ENCODE data around the gene ARID5B.

Gene ARID5B

GRCh38 chr10:61896854-61897661, 4.4 kb upstream of the ARID5B start:
- DNase-seq (ENCODE audit: low spot score in 2 of 2) (peak; percentile 72 to 82), ATAC-seq (ENCODE audit: low read depth) (peak; percentile 59)
- peaks cover 19% of the 10 kb centered on the region for H3K4me1 Mint-ChIP-seq
- H3K9me3 Mint-ChIP-seq = no peaks in the 10 kb centered on the region
- H3K27ac Mint-ChIP-seq = peak overlapping the region; percentile 96
- H3K36me3 Mint-ChIP-seq = no peaks in the 10 kb centered on the region
- H3K27me3 Mint-ChIP-seq = no peaks in the 10 kb centered on the region
- peak overlapping the region; percentile 95 for H3K4me3 Mint-ChIP-seq

- H3K27ac Mint-ChIP-seq = peak overlapping the region; percentile 96
- DNase-seq (ENCODE audit: low spot score in 2 of 2) = peak in 1 of 2 donors; percentile 23
- ATAC-seq (ENCODE audit: low read depth) = peak; percentile 14
- H3K9me3 Mint-ChIP-seq = no peaks in the 10 kb centered on the region
- H3K4me1 Mint-ChIP-seq = peaks cover 19% of the 10 kb centered on the region
- H3K36me3 Mint-ChIP-seq = peaks cover 1% of the 10 kb centered on the region
- H3K27me3 Mint-ChIP-seq = no peaks in the 10 kb centered on the region
- H3K4me3 Mint-ChIP-seq = peak overlapping the region; percentile 95
Measured at GRCh38 chr10:61897671-61898434, 3.6 kb upstream of the ARID5B start.

- Mint-ChIP-seq H3K9me3 (no peaks in the 10 kb centered on the region), H3K27ac (peak overlapping the region; percentile 96), H3K4me1 (peaks cover 19% of the 10 kb centered on the region)
Measured at GRCh38 chr10:61898435-61898778, 3.1 kb upstream of the ARID5B start.

GRCh38 chr10:61899069-61899531, 2.4 kb upstream of the ARID5B start:
- peaks cover 1% of the 10 kb centered on the region for H3K36me3 Mint-ChIP-seq
- DNase-seq (ENCODE audit: low spot score in 2 of 2) (no peak), ATAC-seq (ENCODE audit: low read depth) (no peak)
- peak overlapping the region; percentile 96 for H3K27ac Mint-ChIP-seq
- no peaks in the 10 kb centered on the region for H3K27me3 Mint-ChIP-seq
- H3K4me3 Mint-ChIP-seq = peak overlapping the region; percentile 95
- H3K9me3 Mint-ChIP-seq = no peaks in the 10 kb centered on the region
- peaks cover 19% of the 10 kb centered on the region for H3K4me1 Mint-ChIP-seq

More at GRCh38 chr10:61898435-61898778, 3.1 kb upstream of the ARID5B start:
- no peaks in the 10 kb centered on the region for H3K27me3 Mint-ChIP-seq
- ATAC-seq (ENCODE audit: low read depth) (no peak), DNase-seq (ENCODE audit: low spot score in 2 of 2) (no peak)
- peaks cover 1% of the 10 kb centered on the region for H3K36me3 Mint-ChIP-seq
- H3K4me3 Mint-ChIP-seq = peak overlapping the region; percentile 95

- Mint-ChIP-seq H3K27ac (peak overlapping the region; percentile 96), H3K4me1 (peaks cover 23% of the 10 kb centered on the region), H3K4me3 (peak overlapping the region; percentile 95), H3K36me3 (peaks cover 1% of the 10 kb centered on the region), H3K9me3 (no peaks in the 10 kb centered on the region), H3K27me3 (no peaks in the 10 kb centered on the region)
- no peak for DNase-seq (ENCODE audit: low spot score in 2 of 2)
- ATAC-seq (ENCODE audit: low read depth) = no peak
Measured at GRCh38 chr10:61899663-61899996, 1.9 kb upstream of the ARID5B start.

- Mint-ChIP-seq H3K4me1 (peaks cover 25% of the 10 kb centered on the region), H3K4me3 (peak overlapping the region; percentile 95), H3K27ac (peak overlapping the region; percentile 96), H3K9me3 (no peaks in the 10 kb centered on the region), H3K36me3 (peaks cover 1% of the 10 kb centered on the region), H3K27me3 (no peaks in the 10 kb centered on the region)
- peak; percentile 57 to 70 for DNase-seq (ENCODE audit: low spot score in 2 of 2)
- ATAC-seq (ENCODE audit: low read depth) = peak; percentile 44
Measured at GRCh38 chr10:61899997-61900828, 1.3 kb upstream of the ARID5B start.

GRCh38 chr10:61901829-61902444, 438 bp downstream of the ARID5B start:
- DNase-seq (ENCODE audit: low spot score in 2 of 2) (no peak), ATAC-seq (ENCODE audit: low read depth) (no peak)
- no peaks in the 10 kb centered on the region for H3K27me3 Mint-ChIP-seq
- H3K9me3 Mint-ChIP-seq = no peaks in the 10 kb centered on the region
- H3K36me3 Mint-ChIP-seq = peaks cover 3% of the 10 kb centered on the region
- peak overlapping the region; percentile 95 for H3K4me3 Mint-ChIP-seq
- H3K27ac Mint-ChIP-seq = peak overlapping the region; percentile 96
- H3K4me1 Mint-ChIP-seq = peaks cover 32% of the 10 kb centered on the region

GRCh38 chr10:61902445-61903220, 1.1 kb downstream of the ARID5B start:
- Mint-ChIP-seq H3K4me3 (peak overlapping the region; percentile 95), H3K36me3 (peaks cover 3% of the 10 kb centered on the region), H3K4me1 (peaks cover 29% of the 10 kb centered on the region), H3K27ac (peak overlapping the region; percentile 96), H3K27me3 (no peaks in the 10 kb centered on the region), H3K9me3 (no peaks in the 10 kb centered on the region)
- DNase-seq (ENCODE audit: low spot score in 2 of 2) (peak; percentile 44 to 62), ATAC-seq (ENCODE audit: low read depth) (peak; percentile 13)

GRCh38 chr10:61903221-61903927, 1.9 kb downstream of the ARID5B start:
- H3K4me3 Mint-ChIP-seq = peak overlapping the region; percentile 95
- H3K4me1 Mint-ChIP-seq = peaks cover 23% of the 10 kb centered on the region
- peak; percentile 52 for ATAC-seq (ENCODE audit: low read depth)
- no peaks in the 10 kb centered on the region for H3K9me3 Mint-ChIP-seq
- H3K27me3 Mint-ChIP-seq = no peaks in the 10 kb centered on the region
- peaks cover 3% of the 10 kb centered on the region for H3K36me3 Mint-ChIP-seq
- peak; percentile 76 to 81 for DNase-seq (ENCODE audit: low spot score in 2 of 2)
- H3K27ac Mint-ChIP-seq = peak overlapping the region; percentile 96

- DNase-seq (ENCODE audit: low spot score in 2 of 2) (no peak), ATAC-seq (ENCODE audit: low read depth) (no peak)
- no peaks in the 10 kb centered on the region for H3K27me3 Mint-ChIP-seq
- peaks cover 3% of the 10 kb centered on the region for H3K36me3 Mint-ChIP-seq
- peak overlapping the region; percentile 96 for H3K27ac Mint-ChIP-seq
- H3K9me3 Mint-ChIP-seq = no peaks in the 10 kb centered on the region
- H3K4me1 Mint-ChIP-seq = peaks cover 20% of the 10 kb centered on the region
- peak overlapping the region; percentile 95 for H3K4me3 Mint-ChIP-seq
Measured at GRCh38 chr10:61903928-61904344, 2.4 kb downstream of the ARID5B start.

- H3K4me3 Mint-ChIP-seq = peak overlapping the region; percentile 95
- no peaks in the 10 kb centered on the region for H3K27me3 Mint-ChIP-seq
- peaks cover 24% of the 10 kb centered on the region for H3K4me1 Mint-ChIP-seq
- H3K27ac Mint-ChIP-seq = peak overlapping the region; percentile 96
- no peaks in the 10 kb centered on the region for H3K9me3 Mint-ChIP-seq
- peaks cover 9% of the 10 kb centered on the region for H3K36me3 Mint-ChIP-seq
- DNase-seq (ENCODE audit: low spot score in 2 of 2) (peak; percentile 20 to 44), ATAC-seq (ENCODE audit: low read depth) (peak; percentile 15)
Measured at GRCh38 chr10:61904733-61905725, 3.5 kb downstream of the ARID5B start.

Data from memory B cell (primary cell).